ENCODE results near the gene TTC28.
"Not testable (repeated sequence)": the region's sequence is repeated elsewhere in the genome, so short reads cannot be mapped to it uniquely, and the experiment has no call there.

The TTC28 gene

DNA sequence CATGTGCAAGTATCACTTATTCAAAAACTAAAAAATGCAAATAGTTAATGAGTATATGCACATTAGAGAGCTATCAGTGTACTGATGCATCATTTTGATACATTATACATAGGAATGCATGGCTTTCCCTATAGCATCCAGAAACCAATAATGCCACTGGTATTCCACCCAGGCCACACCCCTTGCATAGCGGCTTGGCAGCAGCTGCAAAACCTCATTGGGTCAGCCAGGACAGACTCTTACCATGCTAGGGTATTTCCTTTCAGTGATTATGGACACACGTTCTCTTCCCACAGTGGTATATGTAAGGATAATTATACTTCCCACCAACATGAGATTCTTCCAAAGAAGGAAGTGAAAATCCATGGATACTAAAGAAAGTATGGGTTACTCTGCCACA lies 614.7 kb downstream of the TTC28 start:
- no peak for DNase-seq (ENCODE audit: low spot score)
- in situ Hi-C loops (cut with MboI; ENCODE audit: low sequenced_read_pairs, unreplicated experiment): no loop called here
- TF ChIP-seq, protein P1, sequence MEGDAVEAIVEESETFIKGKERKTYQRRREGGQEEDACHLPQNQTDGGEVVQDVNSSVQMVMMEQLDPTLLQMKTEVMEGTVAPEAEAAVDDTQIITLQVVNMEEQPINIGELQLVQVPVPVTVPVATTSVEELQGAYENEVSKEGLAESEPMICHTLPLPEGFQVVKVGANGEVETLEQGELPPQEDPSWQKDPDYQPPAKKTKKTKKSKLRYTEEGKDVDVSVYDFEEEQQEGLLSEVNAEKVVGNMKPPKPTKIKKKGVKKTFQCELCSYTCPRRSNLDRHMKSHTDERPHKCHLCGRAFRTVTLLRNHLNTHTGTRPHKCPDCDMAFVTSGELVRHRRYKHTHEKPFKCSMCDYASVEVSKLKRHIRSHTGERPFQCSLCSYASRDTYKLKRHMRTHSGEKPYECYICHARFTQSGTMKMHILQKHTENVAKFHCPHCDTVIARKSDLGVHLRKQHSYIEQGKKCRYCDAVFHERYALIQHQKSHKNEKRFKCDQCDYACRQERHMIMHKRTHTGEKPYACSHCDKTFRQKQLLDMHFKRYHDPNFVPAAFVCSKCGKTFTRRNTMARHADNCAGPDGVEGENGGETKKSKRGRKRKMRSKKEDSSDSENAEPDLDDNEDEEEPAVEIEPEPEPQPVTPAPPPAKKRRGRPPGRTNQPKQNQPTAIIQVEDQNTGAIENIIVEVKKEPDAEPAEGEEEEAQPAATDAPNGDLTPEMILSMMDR (IDR thresholded peaks at IDR 0.05; ENCODE audit: borderline replicate concordance, control extremely low read depth, extremely low read depth, insufficient read depth, missing control alignments): no peak

DNA sequence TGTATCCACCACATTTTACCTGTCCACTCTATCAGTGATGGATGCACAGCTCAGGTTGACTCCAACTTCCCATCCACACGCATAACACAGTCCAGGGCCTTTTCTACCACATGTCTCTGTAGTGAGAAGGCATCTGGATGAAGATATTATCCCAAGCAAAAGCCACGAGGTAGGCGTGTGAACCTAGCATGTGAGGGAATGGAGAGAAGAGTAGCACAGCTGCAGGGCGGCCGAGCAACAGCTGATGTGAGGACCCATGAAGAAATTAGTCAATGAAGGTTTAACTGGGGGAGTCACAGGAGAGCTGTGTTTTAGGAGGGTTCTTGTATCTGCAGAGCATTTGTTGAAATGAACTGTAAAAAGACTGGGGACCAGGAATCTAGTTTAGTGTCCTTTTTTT lies 616.0 kb downstream of the TTC28 start:
- no peak for DNase-seq (ENCODE audit: low spot score)
- TF ChIP-seq, protein P1 (IDR thresholded peaks at IDR 0.05; ENCODE audit: borderline replicate concordance, control extremely low read depth, extremely low read depth, insufficient read depth, missing control alignments): no peak
- in situ Hi-C loops (cut with MboI; ENCODE audit: low sequenced_read_pairs, unreplicated experiment): no loop called here

DNA sequence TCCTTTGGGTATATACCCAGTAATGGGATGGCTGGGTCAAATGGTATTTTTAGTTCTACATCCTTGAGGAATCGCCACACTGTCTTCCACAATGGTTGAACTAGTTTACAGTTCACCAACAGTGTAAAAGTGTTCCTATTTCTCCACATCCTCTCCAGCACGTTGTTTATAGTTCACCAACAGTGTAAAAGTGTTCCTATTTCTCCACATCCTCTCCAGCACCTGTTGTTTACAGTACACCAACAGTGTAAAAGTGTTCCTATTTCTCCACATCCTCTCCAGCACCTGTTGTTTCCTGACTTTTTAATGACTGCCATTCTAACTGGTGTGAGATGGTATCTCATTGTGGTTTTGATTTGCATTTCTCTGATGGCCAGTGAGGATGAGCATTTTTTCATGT lies 619.0 kb downstream of the TTC28 start:
- DNase-seq (ENCODE audit: low spot score); in situ Hi-C loops (cut with MboI; ENCODE audit: low sequenced_read_pairs, unreplicated experiment): not testable (repeated sequence)

DNA sequence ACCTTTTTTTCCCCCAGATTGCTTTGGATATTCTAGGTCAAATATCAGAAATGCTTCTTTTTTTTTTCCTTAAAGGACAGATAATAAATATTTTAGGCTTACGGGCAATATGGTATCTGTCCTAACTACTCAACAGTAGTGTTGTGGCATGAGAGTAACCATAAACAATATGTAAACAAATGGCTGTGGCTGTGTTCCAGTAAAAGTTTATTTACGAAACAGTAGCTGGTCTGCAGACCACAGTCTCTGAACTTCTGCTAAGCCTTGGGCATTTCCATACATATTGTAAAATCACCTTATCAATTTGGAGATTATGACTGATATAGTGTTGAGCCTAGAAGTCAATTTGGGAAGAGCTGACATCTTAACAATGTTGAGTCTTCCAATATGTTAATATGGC lies 621.6 kb downstream of the TTC28 start:
- TF ChIP-seq, protein P1 (IDR thresholded peaks at IDR 0.05; ENCODE audit: borderline replicate concordance, control extremely low read depth, extremely low read depth, insufficient read depth, missing control alignments): no peak
- in situ Hi-C loops (cut with MboI; ENCODE audit: low sequenced_read_pairs, unreplicated experiment): loop anchor here (10.0 kb wide), 1 partner anchor 377 kb away; no protein-coding TSS in a partner anchor
- DNase-seq (ENCODE audit: low spot score): no peak

DNA sequence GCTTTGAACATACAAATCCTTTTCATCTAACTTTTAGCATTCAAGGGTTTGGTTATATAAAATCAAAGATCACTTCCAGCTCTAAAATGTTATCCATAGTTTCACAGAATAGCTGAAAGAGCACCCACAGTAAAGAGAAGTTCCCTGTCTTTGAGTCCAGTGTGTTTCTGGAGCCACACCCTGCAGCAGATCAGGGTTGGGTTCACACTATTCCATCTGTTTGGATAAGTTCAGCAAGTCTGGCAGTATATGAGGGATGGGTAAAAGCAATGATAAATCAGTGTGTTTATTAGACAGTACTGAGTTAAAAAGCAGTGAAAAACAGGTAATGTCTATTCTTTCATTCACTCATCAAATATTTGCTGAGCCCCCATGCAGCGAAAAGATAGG lies 624.8 kb downstream of the TTC28 start:
- in situ Hi-C loops (cut with MboI; ENCODE audit: low sequenced_read_pairs, unreplicated experiment): loop anchor here (10.0 kb wide), 1 partner anchor 380 kb away; no protein-coding TSS in a partner anchor
- TF ChIP-seq, protein P1 (IDR thresholded peaks at IDR 0.05; ENCODE audit: borderline replicate concordance, control extremely low read depth, extremely low read depth, insufficient read depth, missing control alignments): no peak
- no peak for DNase-seq (ENCODE audit: low spot score)

DNA sequence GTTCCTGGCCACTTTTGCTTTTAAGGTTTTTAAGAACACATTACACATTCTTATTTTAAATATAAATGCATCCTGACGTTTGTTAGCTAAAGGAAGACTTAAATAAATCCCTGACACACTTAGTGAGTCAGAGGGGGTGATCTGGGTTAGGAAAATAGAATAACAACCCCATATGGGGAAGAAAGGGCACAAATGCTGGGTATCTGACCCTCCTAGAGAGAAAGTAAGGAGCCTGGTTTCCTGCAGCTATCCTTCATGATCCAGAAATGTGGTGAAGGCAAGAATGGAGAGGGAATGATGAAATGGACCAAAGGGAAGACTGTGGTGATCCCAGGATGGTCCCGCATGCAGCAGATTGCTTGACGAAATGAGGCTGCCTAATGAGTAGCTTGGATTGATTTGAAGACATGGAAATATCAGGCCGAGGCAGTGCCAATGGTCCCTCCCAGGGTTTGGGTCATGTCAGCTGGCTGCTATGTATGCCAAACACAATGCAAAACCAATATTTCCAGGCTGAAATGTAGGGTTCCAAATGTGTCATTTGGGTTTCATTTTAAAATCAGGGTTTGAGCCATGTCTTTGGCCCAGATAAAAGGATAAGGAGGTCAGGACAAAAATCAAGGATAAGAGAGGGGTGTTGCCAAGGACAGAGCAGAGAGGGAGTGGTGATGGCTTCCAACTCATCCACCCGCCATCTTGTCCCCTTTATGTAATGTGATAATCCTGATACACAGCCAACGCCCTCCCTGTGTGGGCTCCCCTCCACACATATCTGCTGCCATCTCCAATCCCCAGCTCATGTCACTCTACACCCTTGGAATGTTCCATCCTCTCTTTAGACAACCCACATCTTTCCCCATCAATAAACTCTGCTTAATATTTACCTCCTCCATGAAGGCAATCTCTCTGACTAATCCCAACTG lies 625.5 kb downstream of the TTC28 start:
- TF ChIP-seq, protein P1 (IDR thresholded peaks at IDR 0.05; ENCODE audit: borderline replicate concordance, control extremely low read depth, extremely low read depth, insufficient read depth, missing control alignments): no peak
- no peak for DNase-seq (ENCODE audit: low spot score)
- in situ Hi-C loops (cut with MboI; ENCODE audit: low sequenced_read_pairs, unreplicated experiment): loop anchor here (10.0 kb wide), 1 partner anchor 381 kb away; no protein-coding TSS in a partner anchor

DNA sequence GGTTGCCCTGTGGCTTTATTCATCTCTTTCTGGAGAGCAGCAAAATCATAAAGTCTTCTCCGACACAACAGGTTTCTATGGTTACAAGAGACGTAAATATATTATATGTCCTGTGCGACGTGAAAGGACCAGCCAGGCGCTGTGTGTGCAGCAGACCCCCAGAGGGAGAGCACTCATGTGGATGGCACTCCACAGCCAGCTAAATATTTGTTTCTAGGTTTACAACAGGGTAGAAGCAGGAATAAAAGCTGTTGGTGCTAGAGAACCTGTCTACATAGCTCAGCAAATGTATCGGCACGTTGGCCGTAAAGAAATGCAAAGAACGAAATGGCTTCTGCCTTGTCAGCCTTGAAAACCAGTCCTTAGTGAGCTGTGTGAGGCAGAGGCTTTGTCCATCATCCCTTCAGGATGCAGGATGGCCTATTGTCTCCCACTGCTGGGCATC lies 626.8 kb downstream of the TTC28 start:
- TF ChIP-seq, protein P1 (IDR thresholded peaks at IDR 0.05; ENCODE audit: borderline replicate concordance, control extremely low read depth, extremely low read depth, insufficient read depth, missing control alignments): no peak
- in situ Hi-C loops (cut with MboI; ENCODE audit: low sequenced_read_pairs, unreplicated experiment): loop anchor here (10.0 kb wide), 1 partner anchor 382 kb away; no protein-coding TSS in a partner anchor
- DNase-seq (ENCODE audit: low spot score): no peak
